Stimulated activated CD8-positive, alpha-beta memory T cell treated with anti-CD3 and anti-CD28 coated beads, Interleukin-7, amount 100 ng/mL, for 4 hours (primary cell): ENCODE results near the gene SHROOM3.

Experiments used
- DNase-seq, 2 donors: peaks; one replicate each; pipeline ENCODE4 v3.0.0-alpha.2; 2020; ENCODE audit warnings: low read depth in 2 of 2

The SHROOM3 gene

GRCh38 chr4:76750716-76751115 is 315.7 kb downstream of the SHROOM3 start:
- no peak for DNase-seq

- no peak for DNase-seq
Measured at GRCh38 chr4:76751612-76752343, 316.7 kb downstream of the SHROOM3 start.

- DNase-seq, result no peak
Measured at GRCh38 chr4:76752861-76753501, 318.0 kb downstream of the SHROOM3 start.

- no peak for DNase-seq
Measured at GRCh38 chr4:76753814-76754213, 318.8 kb downstream of the SHROOM3 start.

GRCh38 chr4:76754439-76754838 is 319.4 kb downstream of the SHROOM3 start:
- DNase-seq, result no peak

- no peak for DNase-seq
Measured at GRCh38 chr4:76755756-76756155, 320.7 kb downstream of the SHROOM3 start.

- DNase-seq, result no peak
Measured at GRCh38 chr4:76756416-76756815, 321.4 kb downstream of the SHROOM3 start.

GRCh38 chr4:76757418-76757939 is 322.4 kb downstream of the SHROOM3 start:
- no peak for DNase-seq

- DNase-seq, result no peak
Measured at GRCh38 chr4:76758290-76758882, 323.4 kb downstream of the SHROOM3 start.

- DNase-seq, result no peak
Measured at GRCh38 chr4:76758996-76759395, 324.0 kb downstream of the SHROOM3 start.

- DNase-seq, result no peak
Measured at GRCh38 chr4:76760193-76760592, 325.2 kb downstream of the SHROOM3 start.

GRCh38 chr4:76762137-76763130 is 327.4 kb downstream of the SHROOM3 start:
- DNase-seq, result no peak

GRCh38 chr4:76764251-76764650 is 329.2 kb downstream of the SHROOM3 start:
- DNase-seq, result no peak

- DNase-seq, result no peak
Measured at GRCh38 chr4:76765473-76766183, 330.6 kb downstream of the SHROOM3 start.

- DNase-seq, result no peak
Measured at GRCh38 chr4:76767983-76768382, 333.0 kb downstream of the SHROOM3 start.

GRCh38 chr4:76772498-76773106 is 337.6 kb downstream of the SHROOM3 start:
- DNase-seq, result no peak

- DNase-seq, result no peak
Measured at GRCh38 chr4:76773766-76774165, 338.7 kb downstream of the SHROOM3 start.

GRCh38 chr4:76779740-76780459 is 344.9 kb downstream of the SHROOM3 start:
- DNase-seq, result no peak

- DNase-seq, result no peak
Measured at GRCh38 chr4:76780781-76781697, 346.0 kb downstream of the SHROOM3 start.
